HG02885 (cell line): ENCODE results near the gene RUNX1.

Source experiments
- ATAC-seq: cut with Tn5 transposase; IDR thresholded peaks from one replicate; pipeline ENCODE4 v1.9.1; 2021; ENCODE audit warnings: mild to moderate bottlenecking; ENCODE audit not compliant: unreplicated experiment, poor library complexity

The RUNX1 gene

GRCh38 chr21:35048706-35049617 is at the start of gene RUNX1:
RUNX1 (minus strand) TSS chr21:35049302.
- ATAC-seq: peak; percentile 65

GRCh38 chr21:35097525-35097924 is 48.4 kb upstream of the RUNX1 start:
- ATAC-seq: no peak

GRCh38 chr21:35096959-35097358 is 47.9 kb upstream of the RUNX1 start:
- no peak for ATAC-seq

- no peak for ATAC-seq
These were observed 46.8 kb upstream of the RUNX1 start for GRCh38 chr21:35095859-35096291.

- no peak for ATAC-seq
These were observed 44.4 kb upstream of the RUNX1 start for GRCh38 chr21:35093514-35093913.

GRCh38 chr21:35091496-35091895 is 42.4 kb upstream of the RUNX1 start:
- ATAC-seq: no peak

- no peak for ATAC-seq
These were observed 41.3 kb upstream of the RUNX1 start for GRCh38 chr21:35090403-35090802.

GRCh38 chr21:35088319-35088771 is 39.2 kb upstream of the RUNX1 start:
- no peak for ATAC-seq

- no peak for ATAC-seq
These were observed 37.3 kb upstream of the RUNX1 start for GRCh38 chr21:35086357-35086756.

- ATAC-seq: no peak
These were observed 35.8 kb upstream of the RUNX1 start for GRCh38 chr21:35084869-35085268.

- ATAC-seq: no peak
These were observed 34.1 kb upstream of the RUNX1 start for GRCh38 chr21:35083246-35083645.

GRCh38 chr21:35081861-35082260 is 32.8 kb upstream of the RUNX1 start:
- ATAC-seq: no peak

GRCh38 chr21:35079181-35079580 is 30.1 kb upstream of the RUNX1 start:
- ATAC-seq: no peak

GRCh38 chr21:35077975-35078374 is 28.9 kb upstream of the RUNX1 start:
- no peak for ATAC-seq

GRCh38 chr21:35077466-35077865 is 28.4 kb upstream of the RUNX1 start:
- ATAC-seq: no peak

GRCh38 chr21:35075546-35075945 is 26.4 kb upstream of the RUNX1 start:
- no peak for ATAC-seq

- no peak for ATAC-seq
These were observed 23.9 kb upstream of the RUNX1 start for GRCh38 chr21:35072960-35073359.

GRCh38 chr21:35072557-35072956 is 23.5 kb upstream of the RUNX1 start:
- ATAC-seq: no peak

GRCh38 chr21:35071347-35071746 is 22.2 kb upstream of the RUNX1 start:
- no peak for ATAC-seq

GRCh38 chr21:35070436-35070835 is 21.3 kb upstream of the RUNX1 start:
- no peak for ATAC-seq

GRCh38 chr21:35066824-35067223 is 17.7 kb upstream of the RUNX1 start:
- no peak for ATAC-seq
